Body of pancreas (tissue), 4 donors: ENCODE results near the gene LSAMP.

Experiments
- CTCF ChIP-seq, 7 experiments: fragments of 450-650 bp in 4 of 7; fragments of 200-600 bp in 3 of 7; sonication (generic) in 3 of 7; IDR thresholded peaks; one replicate each; pipeline ENCODE4 v1.5.1; 2016 to 2019; ENCODE audit warnings: antibody characterized with exemption in 7 of 7
- POLR2A ChIP-seq, 3 donors: fragments of 450-650 bp; IDR thresholded peaks; one replicate each; pipeline ENCODE4 v1.6.1; 2016; ENCODE audit warnings: antibody characterized with exemption in 3 of 3, mild to moderate bottlenecking in 2 of 3

DNA sequence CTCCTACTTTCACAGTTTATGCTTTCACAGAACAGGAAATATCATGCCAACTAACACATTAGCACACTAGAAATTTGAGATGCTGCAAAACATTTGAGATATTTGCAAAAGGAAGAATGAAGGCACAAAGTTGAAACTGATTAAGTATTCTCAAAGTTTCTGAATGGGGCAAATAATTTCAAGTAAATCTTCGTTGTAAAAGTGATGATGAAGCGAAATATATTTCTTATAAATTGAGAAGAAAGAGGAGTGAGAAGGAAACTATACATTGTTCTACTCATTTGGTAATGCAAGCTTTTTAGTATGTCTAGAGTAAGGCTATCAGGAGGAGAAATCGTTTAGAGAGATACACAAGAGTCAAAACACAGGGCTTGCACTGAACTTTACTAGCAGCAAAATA lies 24.3 kb upstream of the LSAMP start:
- TF ChIP-seq CTCF (IDR thresholded peaks at IDR 0.05) (no peak), POLR2A (IDR thresholded peaks at IDR 0.05) (no peak)
